MCF 10A (cell line): ENCODE results near the gene IFI44. TPM values are rescaled to one million over a fixed set of nuclear protein-coding genes. Genes with fewer than 3 reads are reported as not detected.

Source experiments
- BruUV-seq: library from RNA; stranded (reverse); fragments of 400-500 nt; replicated peaks from 2 replicates; lab custom pipeline; 2021; lab: Mats Ljungman, UMichigan
- CTCF ChIA-PET: fragments of 300-600 bp; sonication (Branson Sonifier 250); formaldehyde crosslinking; extraction: SDS; loops from one replicate; lab custom pipeline; 2021; ENCODE audit warnings: antibody characterized with exemption, inconsistent platforms; lab: Yijun Ruan, JAX
- POLR2A ChIA-PET: fragments of 300-600, 350-650 bp; sonication (Branson Sonifier 250); formaldehyde crosslinking; extraction: SDS; loops from one replicate; lab custom pipeline; 2020; ENCODE audit warnings: antibody characterized with exemption, inconsistent platforms; lab: Yijun Ruan, JAX
- DNase-seq: peaks from one replicate; pipeline ENCODE4 v3.0.0-alpha.2; 2018; ENCODE audit not compliant: unreplicated experiment
- H3K27ac Mint-ChIP-seq: one replicate; pipeline ENCODE4 v1.8.0; 2022; ENCODE audit warnings: mild to moderate bottlenecking, low read depth, mixed read lengths; ENCODE audit not compliant: unreplicated experiment
- H3K27me3 Mint-ChIP-seq: one replicate; pipeline ENCODE4 v1.8.0; 2022; ENCODE audit warnings: mixed read lengths; ENCODE audit not compliant: insufficient read depth, unreplicated experiment
- H3K36me3 Mint-ChIP-seq: one replicate; pipeline ENCODE4 v1.8.0; 2022; ENCODE audit warnings: mild to moderate bottlenecking, moderate library complexity, mixed read lengths; ENCODE audit not compliant: insufficient read depth, unreplicated experiment
- H3K4me1 Mint-ChIP-seq: one replicate; pipeline ENCODE4 v1.8.0; 2022; ENCODE audit warnings: mixed read lengths; ENCODE audit not compliant: insufficient read depth, unreplicated experiment
- H3K4me3 Mint-ChIP-seq: one replicate; pipeline ENCODE4 v1.8.0; 2022; ENCODE audit warnings: mild to moderate bottlenecking, moderate library complexity, mixed read lengths; ENCODE audit not compliant: unreplicated experiment
- H3K9me3 Mint-ChIP-seq: one replicate; pipeline ENCODE4 v1.8.0; 2022; ENCODE audit warnings: mixed read lengths; ENCODE audit not compliant: unreplicated experiment
- intact Hi-C: fragments of 100-400 bp; cut with micrococcal nuclease; formaldehyde crosslinking; loops from 2 replicates; pipeline ENCODE4 v1.14.1; 2022
- total RNA-seq: library from RNA; stranded (reverse); gene quantifications from 2 replicates; pipeline ENCODE4 v1.2.3, GENCODE V29; 2022
- TF ChIP-seq, protein P1 (sequence below): fragments of 200-600 bp; IDR thresholded peaks from one replicate; pipeline ENCODE4 v1.8.0; 2022; ENCODE audit warnings: antibody characterized with exemption, mild to moderate bottlenecking; ENCODE audit not compliant: unreplicated experiment

The IFI44 gene
- total RNA-seq, 1 experiment from 2014 or later: 7.5 TPM

DNA sequence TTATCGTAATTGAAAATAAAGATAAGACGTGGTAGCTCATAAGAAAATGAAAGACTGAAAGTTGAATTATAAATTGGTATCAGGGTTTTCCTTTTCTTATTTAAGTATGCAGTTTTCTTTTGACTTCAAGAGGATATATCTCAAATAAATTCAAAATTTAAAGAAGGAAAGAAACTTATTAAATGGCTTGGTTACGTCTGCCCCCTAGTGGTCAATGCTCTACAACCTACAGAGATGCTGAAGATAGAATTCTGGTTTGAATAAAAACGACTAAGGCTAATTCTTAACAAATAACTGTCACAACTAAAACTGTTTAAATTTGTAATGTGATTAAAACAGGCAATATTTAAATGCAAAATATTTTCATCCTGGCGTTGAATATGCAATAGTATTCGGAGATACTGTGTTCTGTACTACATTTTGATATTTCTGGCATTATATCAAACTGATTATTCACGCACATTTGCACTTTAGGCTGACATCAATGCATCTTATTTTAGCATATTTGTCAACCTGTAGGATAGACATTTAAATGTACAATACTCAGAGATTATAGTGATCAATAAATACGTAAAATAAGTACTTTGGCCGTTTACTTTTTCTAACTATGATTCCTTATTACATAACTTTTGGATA lies 26.8 kb downstream of the IFI44 start:
- no peaks in the 10 kb centered on the region for H3K36me3 Mint-ChIP-seq
- no peak overlapping the region for H3K4me3 Mint-ChIP-seq
- TF ChIP-seq, protein P1, sequence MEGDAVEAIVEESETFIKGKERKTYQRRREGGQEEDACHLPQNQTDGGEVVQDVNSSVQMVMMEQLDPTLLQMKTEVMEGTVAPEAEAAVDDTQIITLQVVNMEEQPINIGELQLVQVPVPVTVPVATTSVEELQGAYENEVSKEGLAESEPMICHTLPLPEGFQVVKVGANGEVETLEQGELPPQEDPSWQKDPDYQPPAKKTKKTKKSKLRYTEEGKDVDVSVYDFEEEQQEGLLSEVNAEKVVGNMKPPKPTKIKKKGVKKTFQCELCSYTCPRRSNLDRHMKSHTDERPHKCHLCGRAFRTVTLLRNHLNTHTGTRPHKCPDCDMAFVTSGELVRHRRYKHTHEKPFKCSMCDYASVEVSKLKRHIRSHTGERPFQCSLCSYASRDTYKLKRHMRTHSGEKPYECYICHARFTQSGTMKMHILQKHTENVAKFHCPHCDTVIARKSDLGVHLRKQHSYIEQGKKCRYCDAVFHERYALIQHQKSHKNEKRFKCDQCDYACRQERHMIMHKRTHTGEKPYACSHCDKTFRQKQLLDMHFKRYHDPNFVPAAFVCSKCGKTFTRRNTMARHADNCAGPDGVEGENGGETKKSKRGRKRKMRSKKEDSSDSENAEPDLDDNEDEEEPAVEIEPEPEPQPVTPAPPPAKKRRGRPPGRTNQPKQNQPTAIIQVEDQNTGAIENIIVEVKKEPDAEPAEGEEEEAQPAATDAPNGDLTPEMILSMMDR: peak; percentile 71
- no TSS peak for BruUV-seq
- no peaks in the 10 kb centered on the region for H3K9me3 Mint-ChIP-seq
- peak; percentile 76 for DNase-seq
- H3K27ac Mint-ChIP-seq: no peak overlapping the region
- POLR2A ChIA-PET: interaction anchor here (1.1 to 1.6 kb wide), 2 partner anchors 56 to 59 kb away, joined by 5 to 9 read pairs; partner anchors contain the start of gene IFI44L
- intact Hi-C loops: loop anchor here (1.0 kb wide), 3 partner anchors 59 to 546 kb away; no protein-coding TSS in a partner anchor
- no peaks in the 10 kb centered on the region for H3K27me3 Mint-ChIP-seq
- H3K4me1 Mint-ChIP-seq: no peaks in the 10 kb centered on the region
- CTCF ChIA-PET: interaction anchor here (0.6 to 5.8 kb wide), 18 partner anchors 9 to 650 kb away, joined by 3 to 56 read pairs (median 4); partner anchors contain the start of gene IFI44L

DNA sequence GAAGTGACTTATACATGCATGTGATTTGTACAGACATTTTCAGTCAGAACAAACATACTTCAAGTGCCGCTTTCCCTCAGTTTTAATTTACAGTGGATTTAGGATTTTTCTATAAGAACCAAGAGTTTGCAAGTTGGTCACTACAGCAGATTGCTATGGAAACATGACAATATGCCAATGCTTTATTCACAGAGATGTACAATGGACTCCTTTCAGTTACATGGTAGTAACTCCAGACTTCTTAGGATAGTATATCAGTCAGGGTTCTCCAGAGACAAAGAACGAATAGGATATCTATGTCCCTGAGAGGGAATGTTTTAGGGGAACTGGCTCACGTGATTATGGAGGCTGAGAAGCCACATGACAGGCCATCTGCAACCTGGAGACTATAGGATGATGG lies 27.4 kb downstream of the IFI44 start:
- H3K4me3 Mint-ChIP-seq: no peak overlapping the region
- no peak for DNase-seq
- ChIA-PET POLR2A (no interaction called here), CTCF (interaction anchor here (0.7 to 3.5 kb wide), 7 partner anchors 11 to 545 kb away, joined by 3 to 29 read pairs (median 5); partner anchors contain the start of gene IFI44L)
- intact Hi-C loops: loop anchor here (1.0 kb wide), 3 partner anchors 60 to 547 kb away; no protein-coding TSS in a partner anchor
- BruUV-seq: no TSS peak
- peak overlapping the region; percentile 49 for H3K27ac Mint-ChIP-seq
- TF ChIP-seq, protein P1: no peak
- no peaks in the 10 kb centered on the region for H3K4me1 Mint-ChIP-seq
- no peaks in the 10 kb centered on the region for H3K36me3 Mint-ChIP-seq
- no peaks in the 10 kb centered on the region for H3K27me3 Mint-ChIP-seq
- no peaks in the 10 kb centered on the region for H3K9me3 Mint-ChIP-seq

DNA sequence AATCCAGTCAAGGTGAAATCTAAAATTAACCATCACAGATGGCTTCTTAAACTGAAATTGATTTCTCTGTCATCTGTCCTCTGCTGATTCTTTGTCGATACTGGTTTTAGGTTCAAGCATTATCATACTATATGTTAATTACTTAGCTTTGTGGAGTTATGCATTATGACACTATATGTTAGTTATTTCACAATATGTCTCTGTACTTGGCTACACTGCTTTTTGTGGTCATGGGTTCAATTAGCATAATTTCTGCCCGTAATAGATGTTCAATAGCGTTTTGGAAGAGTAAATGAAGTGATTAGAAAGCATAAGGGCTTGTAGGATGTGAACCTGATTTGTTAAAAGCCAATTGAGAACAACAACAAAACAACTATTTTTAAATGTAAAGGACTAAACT lies 28.2 kb downstream of the IFI44 start:
- no peak overlapping the region for H3K27ac Mint-ChIP-seq
- ChIA-PET CTCF (interaction anchor here (0.5 to 3.5 kb wide), 12 partner anchors 12 to 599 kb away, joined by 3 to 29 read pairs (median 4); partner anchors contain the start of genes IFI44 and IFI44L), POLR2A (no interaction called here)
- intact Hi-C loops: no loop called here
- no peak overlapping the region for H3K4me3 Mint-ChIP-seq
- H3K27me3 Mint-ChIP-seq: no peaks in the 10 kb centered on the region
- H3K4me1 Mint-ChIP-seq: no peaks in the 10 kb centered on the region
- no peaks in the 10 kb centered on the region for H3K36me3 Mint-ChIP-seq
- DNase-seq: no peak
- TF ChIP-seq, protein P1: no peak
- H3K9me3 Mint-ChIP-seq: no peaks in the 10 kb centered on the region
- BruUV-seq: no TSS peak

DNA sequence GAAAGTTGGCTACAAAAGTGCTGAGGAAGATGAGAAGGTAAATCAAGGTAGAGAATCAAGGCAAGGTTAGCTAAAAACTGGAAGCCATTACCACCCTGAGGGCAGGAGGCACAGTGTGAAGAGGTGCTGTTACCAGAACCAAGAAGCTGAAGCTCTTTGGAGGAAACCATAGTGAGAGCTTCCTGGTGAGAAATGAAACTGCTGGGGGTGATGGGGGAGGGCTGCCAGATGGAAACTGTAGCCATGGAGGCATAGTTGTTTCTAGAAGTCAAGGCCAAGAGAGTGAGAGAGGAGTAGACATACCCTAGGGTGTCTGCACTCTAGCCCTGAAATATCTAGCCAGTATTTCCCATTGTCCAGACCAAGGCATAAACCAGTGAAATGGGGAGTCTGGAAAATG lies 28.7 kb downstream of the IFI44 start:
- DNase-seq: no peak
- TF ChIP-seq, protein P1: no peak
- no peaks in the 10 kb centered on the region for H3K27me3 Mint-ChIP-seq
- no peaks in the 10 kb centered on the region for H3K9me3 Mint-ChIP-seq
- POLR2A ChIA-PET: no interaction called here
- intact Hi-C loops: no loop called here
- CTCF ChIA-PET: interaction anchor here (0.5 to 3.5 kb wide), 11 partner anchors 12 to 599 kb away, joined by 3 to 29 read pairs (median 4); partner anchors contain the start of genes IFI44 and IFI44L
- no TSS peak for BruUV-seq
- no peak overlapping the region for H3K27ac Mint-ChIP-seq
- no peaks in the 10 kb centered on the region for H3K4me1 Mint-ChIP-seq
- no peaks in the 10 kb centered on the region for H3K36me3 Mint-ChIP-seq
- no peak overlapping the region for H3K4me3 Mint-ChIP-seq
